SK-N-SH (cell line): ENCODE data around the gene RBBP8NL. TPM values are rescaled to one million over a fixed set of nuclear protein-coding genes. Genes with fewer than 3 reads are reported as not detected.

Experiments used
- CTCF ChIA-PET: fragments of 300-600, 350-600 bp; formaldehyde crosslinking; extraction: SDS; loops from one replicate; lab custom pipeline; 2021; lab: Yijun Ruan, JAX
- POLR2A ChIA-PET: fragments of 350-600 bp; sonication (Branson Sonifier 250); formaldehyde crosslinking; extraction: SDS; loops from one replicate; lab custom pipeline; 2020; ENCODE audit warnings: antibody characterized with exemption, inconsistent platforms; lab: Yijun Ruan, JAX
- DNase-seq: peaks from one replicate; pipeline ENCODE4 v3.0.0; 2012
- H2AFZ ChIP-seq: fragments of 200-600 bp; sonication (generic); 2 replicates; pipeline ENCODE4 v1.8.1; 2016; ENCODE audit warnings: antibody characterized with exemption, mild to moderate bottlenecking, low read depth
- H3F3A ChIP-seq: fragments of 200-600 bp; sonication (generic); replicated peaks from 2 replicates; pipeline ENCODE3; 2016; ENCODE audit warnings: antibody characterized with exemption, mild to moderate bottlenecking; ENCODE audit not compliant: insufficient read depth
- H3K27ac ChIP-seq, 2 experiments: fragments of 200-500 bp in 1 of 2; fragments of 200-600 bp in 1 of 2; sonication (Bioruptor generic) in 1 of 2; sonication (generic), shearing (Covaris generic) in 1 of 2; 2 replicates each; pipeline versions ENCODE4 v1.5.1 to v1.6.1; 2014 to 2016; ENCODE audit warnings: low read depth in 2 of 2, inconsistent platforms in 1 of 2, low read length in 1 of 2, mild to moderate bottlenecking in 1 of 2, mixed read lengths in 1 of 2
- H3K27me3 ChIP-seq: fragments of 200-600 bp; sonication (generic), shearing (Covaris generic); 2 replicates; pipeline ENCODE4 v1.6.1; 2016; ENCODE audit warnings: mixed run types; ENCODE audit not compliant: insufficient read depth
- H3K36me3 ChIP-seq, 2 experiments: fragments of 200-500 bp in 1 of 2; fragments of 200-600 bp in 1 of 2; sonication (Bioruptor generic) in 1 of 2; sonication (generic) in 1 of 2; replicated peaks in 1 of 2; 2 replicates each; pipeline versions ENCODE3 to v1.5.1; 2014 to 2016; ENCODE audit warnings: low read length in 1 of 2, mild to moderate bottlenecking in 1 of 2; ENCODE audit not compliant: insufficient read depth in 2 of 2, control insufficient read depth in 1 of 2
- H3K4me1 ChIP-seq, 2 experiments: fragments of 200-500 bp in 1 of 2; fragments of 200-600 bp in 1 of 2; sonication (Bioruptor generic) in 1 of 2; sonication (generic), shearing (Covaris generic) in 1 of 2; 2 replicates each; pipeline versions ENCODE4 v1.5.1 to v1.6.1; 2014 to 2016; ENCODE audit warnings: low read depth in 1 of 2, low read length in 1 of 2, mixed run types in 1 of 2; ENCODE audit not compliant: insufficient read depth in 2 of 2, control insufficient read depth in 1 of 2
- H3K4me2 ChIP-seq: fragments of 200-600 bp; sonication (generic), shearing (Covaris generic); 2 replicates; pipeline ENCODE4 v1.6.1; 2017; ENCODE audit warnings: mixed run types
- H3K4me3 ChIP-seq, 2 experiments: fragments of 200-500 bp in 1 of 2; fragments of 200-600 bp in 1 of 2; sonication (Bioruptor generic) in 1 of 2; sonication (generic), shearing (Covaris generic) in 1 of 2; 2 replicates each; pipeline versions ENCODE4 v1.5.1 to v1.8.1; 2014 to 2016; ENCODE audit warnings: low read depth in 2 of 2, inconsistent platforms in 1 of 2, low read length in 1 of 2, mild to moderate bottlenecking in 1 of 2, mixed read lengths in 1 of 2, moderate library complexity in 1 of 2
- H3K79me2 ChIP-seq: fragments of 200-600 bp; sonication (generic); 2 replicates; pipeline ENCODE4 v1.8.1; 2017; ENCODE audit warnings: mild to moderate bottlenecking; ENCODE audit not compliant: insufficient read depth
- H3K9ac ChIP-seq: fragments of 200-600 bp; sonication (generic); 2 replicates; pipeline ENCODE4 v1.6.1; 2017; ENCODE audit warnings: mixed run types
- H3K9me2 ChIP-seq: fragments of 200-600 bp; sonication (generic); 2 replicates; pipeline ENCODE4 v1.6.1; 2017; ENCODE audit warnings: mixed run types
- H3K9me3 ChIP-seq: fragments of 200-600 bp; sonication (generic); 2 replicates; pipeline ENCODE4 v1.6.1; 2017; ENCODE audit warnings: mixed run types, mild to moderate bottlenecking, moderate library complexity
- H4K20me1 ChIP-seq: fragments of 200-600 bp; sonication (generic); 2 replicates; pipeline ENCODE4 v1.6.1; 2017; ENCODE audit warnings: mild to moderate bottlenecking, mixed run types; ENCODE audit not compliant: insufficient read depth
- CHD2 ChIP-seq: fragments of 150-350 bp; IDR thresholded peaks from 2 replicates; pipeline ENCODE4 v1.6.1; 2018; ENCODE audit warnings: low read length; ENCODE audit not compliant: partially characterized antibody
- GATA2 ChIP-seq: sonication (generic); formaldehyde crosslinking; IDR thresholded peaks from 2 replicates; pipeline ENCODE4 v1.5.0; 2020; ENCODE audit warnings: mild to moderate bottlenecking, missing genetic modification reagents
- JUND ChIP-seq: IDR thresholded peaks from 2 replicates; pipeline ENCODE4 v1.4.0; 2012
- MXI1 ChIP-seq: IDR thresholded peaks from 2 replicates; pipeline ENCODE4 v1.6.1; 2012; ENCODE audit warnings: mild to moderate bottlenecking, low read depth, low read length, improper control_type of control experiment
- NFIC ChIP-seq: IDR thresholded peaks from 2 replicates; pipeline ENCODE4 v1.4.0; 2012; ENCODE audit warnings: borderline replicate concordance
- NRF1 ChIP-seq: IDR thresholded peaks from 2 replicates; pipeline ENCODE4 v1.6.1; 2012; ENCODE audit warnings: low read depth, mild to moderate bottlenecking, low read length
- RAD21 ChIP-seq: IDR thresholded peaks from 2 replicates; pipeline ENCODE4 v1.6.1; 2012; ENCODE audit warnings: mild to moderate bottlenecking, low read length
- RCOR1 ChIP-seq: fragments of 150-350 bp; IDR thresholded peaks from 2 replicates; pipeline ENCODE4 v1.6.1; 2017; ENCODE audit warnings: antibody characterized with exemption, low read length
- RXRA ChIP-seq: IDR thresholded peaks from 2 replicates; pipeline ENCODE4 v1.4.0; 2012; ENCODE audit warnings: low read depth, mild to moderate bottlenecking, borderline replicate concordance
- TAF1 ChIP-seq: IDR thresholded peaks from 2 replicates; pipeline ENCODE4 v1.6.1; 2012; ENCODE audit warnings: low read depth, mild to moderate bottlenecking, low read length, moderate library complexity, borderline replicate concordance
- TCF12 ChIP-seq: IDR thresholded peaks from 2 replicates; pipeline ENCODE4 v1.4.0; 2012
- YY1 ChIP-seq: IDR thresholded peaks from 2 replicates; pipeline ENCODE4 v1.4.0; 2012; ENCODE audit warnings: low read depth, mild to moderate bottlenecking
- WGBS: methylation state at CpG from one replicate; pipeline ENCODE4 v1.1.6; 2017; ENCODE audit warnings: low lambda C conversion rate; 5-methylcytosine and 5-hydroxymethylcytosine counted together
- polyA plus RNA-seq, 3 experiments: library from polyadenylated mRNA; depleted of rRNA; stranded (reverse); fragments of >200 nt; gene quantifications; 2 replicates each; pipeline ENCODE4 v1.2.3, GENCODE V29; 2012
- TF ChIP-seq, protein P1 (sequence below): fragments of 150-350 bp; IDR thresholded peaks from 2 replicates; pipeline ENCODE4 v1.6.1; 2016; ENCODE audit warnings: mild to moderate bottlenecking, low read depth, low read length
- TF ChIP-seq, protein P2 (sequence below): fragments of 200-600 bp; sonication (generic); IDR thresholded peaks from 2 replicates; pipeline ENCODE4 v1.6.1; 2017; ENCODE audit warnings: antibody characterized with exemption, mild to moderate bottlenecking, moderate library complexity
- TF ChIP-seq, protein P3 (sequence below): IDR thresholded peaks from 2 replicates; pipeline ENCODE4 v1.4.0; 2012; ENCODE audit warnings: low read depth, borderline replicate concordance

RBBP8NL gene
- polyA plus RNA-seq, 1 of the 3 experiments (the other 2 are of a cell fraction), result not detected

DNA sequence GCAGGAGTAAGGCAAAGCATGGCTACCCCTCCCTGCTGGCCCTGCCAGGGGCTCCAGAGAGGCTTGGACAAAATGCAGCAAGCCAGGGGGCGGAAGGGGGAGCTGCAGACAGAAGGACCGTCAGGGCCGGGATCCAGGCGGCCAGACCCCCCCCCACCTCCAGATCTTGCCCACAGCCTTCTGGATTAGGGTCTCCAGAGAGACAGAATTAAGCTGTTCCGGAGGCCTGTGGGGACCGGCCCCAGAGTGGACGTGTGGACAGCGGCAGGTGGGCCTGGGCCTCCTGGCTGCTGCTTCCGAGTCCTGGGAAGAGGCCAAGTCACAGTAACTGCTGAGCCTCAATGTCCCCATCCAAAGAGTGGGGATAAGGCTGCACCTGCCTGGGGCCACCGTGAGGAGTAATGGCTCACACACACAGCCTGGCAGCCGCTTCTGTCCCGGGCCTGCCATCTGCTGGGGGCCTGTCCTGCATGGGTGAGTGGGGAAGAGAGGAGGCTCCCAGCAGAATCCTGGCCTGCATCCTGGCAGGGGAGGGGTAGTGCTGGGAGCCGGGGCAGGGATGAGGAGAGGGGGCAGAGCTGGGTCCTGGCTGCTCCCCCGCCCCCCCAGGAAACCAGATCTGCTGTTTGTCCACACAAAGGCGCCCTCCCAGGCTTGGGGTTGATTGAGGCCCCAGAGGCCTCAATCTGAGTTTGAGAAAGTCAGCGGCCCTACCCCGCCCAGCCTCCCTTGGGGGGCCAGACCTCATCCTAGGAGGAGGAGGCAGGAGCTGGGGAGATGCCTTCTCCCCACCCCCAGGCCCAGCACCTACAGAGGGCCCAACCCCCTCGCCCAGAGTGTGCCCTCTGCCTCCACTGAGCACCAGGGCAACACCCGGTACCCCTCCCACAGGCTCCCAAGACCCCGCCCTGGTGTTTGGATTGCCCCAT is 64.1 kb downstream of the RBBP8NL start:
- H3K4me2 ChIP-seq, result no peak overlapping the region
- WGBS, result 84% methylated on average over 5 of the region's 20 CpGs
- no peak overlapping the region for H3K4me3 ChIP-seq
- H3K9me3 ChIP-seq, result no peaks in the 10 kb centered on the region
- H2AFZ ChIP-seq, result no peak overlapping the region
- H3K9ac ChIP-seq, result no peak overlapping the region
- H3K79me2 ChIP-seq, result peaks cover 28% of the 10 kb centered on the region
- DNase-seq, result peak; percentile 60
- H3K4me1 ChIP-seq, result peaks cover 9 to 74% of the 10 kb centered on the region in 2 experiments; a peak in 3 of 4 replicates
- 0 out of 2 replicates have a peak, but pooled peaks have one; percentile 6 for TF ChIP-seq RAD21
- no peak for TF ChIP-seq NRF1
- TF ChIP-seq RCOR1, result no peak
- peaks cover 3% of the 10 kb centered on the region for H3F3A ChIP-seq
- peaks cover 24% of the 10 kb centered on the region for H4K20me1 ChIP-seq
- peak overlapping the region in 1 of 2 experiments; percentile 40; a peak in 1 of 4 replicates for H3K27ac ChIP-seq
- no peaks in the 10 kb centered on the region for H3K9me2 ChIP-seq
- CTCF ChIA-PET, result interaction anchor here (1.0 to 12.0 kb wide), 4 partner anchors 7 to 60 kb away, joined by 4 to 127 read pairs (median 10); no protein-coding TSS in a partner anchor
- POLR2A ChIA-PET, result interaction anchor here (1.9 kb wide), 1 partner anchor 24 kb away, joined by 9 read pairs; the partner anchor contains the start of gene RPS21
- peaks cover 0 to 7% of the 10 kb centered on the region in 2 experiments for H3K36me3 ChIP-seq
- no peaks in the 10 kb centered on the region for H3K27me3 ChIP-seq

DNA sequence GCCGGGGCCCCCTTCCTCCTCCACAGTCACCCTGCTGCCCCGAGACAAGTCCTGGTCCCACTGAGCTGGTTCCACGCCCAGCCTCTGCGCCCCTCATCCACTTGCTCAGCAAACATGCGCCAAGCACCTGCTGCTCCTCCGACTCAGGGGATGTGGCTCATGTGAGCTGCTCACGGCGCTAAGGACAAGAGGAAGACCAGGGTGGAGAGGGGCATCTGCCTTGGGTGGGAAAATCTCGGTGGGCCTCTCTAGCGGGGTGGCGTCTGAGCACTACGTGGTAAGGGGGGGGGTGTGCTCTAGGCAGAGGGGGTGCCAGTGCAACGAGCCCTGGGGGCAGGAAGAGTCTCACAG is 64.8 kb downstream of the RBBP8NL start:
- H3K79me2 ChIP-seq, result peaks cover 28% of the 10 kb centered on the region
- H3K9ac ChIP-seq, result no peak overlapping the region
- no peaks in the 10 kb centered on the region for H3K27me3 ChIP-seq
- H3K4me1 ChIP-seq, result peaks cover 5 to 74% of the 10 kb centered on the region in 2 experiments; a peak in 3 of 4 replicates
- peaks cover 0 to 7% of the 10 kb centered on the region in 2 experiments for H3K36me3 ChIP-seq
- no peak for TF ChIP-seq TCF12
- no peak for TF ChIP-seq CHD2
- TF ChIP-seq MXI1, result no peak
- no peak for TF ChIP-seq NRF1
- no peak for TF ChIP-seq GATA2 (CRISPR knock-in tag)
- no peak for TF ChIP-seq YY1
- no peak for TF ChIP-seq RAD21
- TF ChIP-seq, protein P1, sequence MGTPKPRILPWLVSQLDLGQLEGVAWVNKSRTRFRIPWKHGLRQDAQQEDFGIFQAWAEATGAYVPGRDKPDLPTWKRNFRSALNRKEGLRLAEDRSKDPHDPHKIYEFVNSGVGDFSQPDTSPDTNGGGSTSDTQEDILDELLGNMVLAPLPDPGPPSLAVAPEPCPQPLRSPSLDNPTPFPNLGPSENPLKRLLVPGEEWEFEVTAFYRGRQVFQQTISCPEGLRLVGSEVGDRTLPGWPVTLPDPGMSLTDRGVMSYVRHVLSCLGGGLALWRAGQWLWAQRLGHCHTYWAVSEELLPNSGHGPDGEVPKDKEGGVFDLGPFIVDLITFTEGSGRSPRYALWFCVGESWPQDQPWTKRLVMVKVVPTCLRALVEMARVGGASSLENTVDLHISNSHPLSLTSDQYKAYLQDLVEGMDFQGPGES, result no peak
- no peak for TF ChIP-seq RXRA
- TF ChIP-seq TAF1, result no peak
- TF ChIP-seq, protein P2, sequence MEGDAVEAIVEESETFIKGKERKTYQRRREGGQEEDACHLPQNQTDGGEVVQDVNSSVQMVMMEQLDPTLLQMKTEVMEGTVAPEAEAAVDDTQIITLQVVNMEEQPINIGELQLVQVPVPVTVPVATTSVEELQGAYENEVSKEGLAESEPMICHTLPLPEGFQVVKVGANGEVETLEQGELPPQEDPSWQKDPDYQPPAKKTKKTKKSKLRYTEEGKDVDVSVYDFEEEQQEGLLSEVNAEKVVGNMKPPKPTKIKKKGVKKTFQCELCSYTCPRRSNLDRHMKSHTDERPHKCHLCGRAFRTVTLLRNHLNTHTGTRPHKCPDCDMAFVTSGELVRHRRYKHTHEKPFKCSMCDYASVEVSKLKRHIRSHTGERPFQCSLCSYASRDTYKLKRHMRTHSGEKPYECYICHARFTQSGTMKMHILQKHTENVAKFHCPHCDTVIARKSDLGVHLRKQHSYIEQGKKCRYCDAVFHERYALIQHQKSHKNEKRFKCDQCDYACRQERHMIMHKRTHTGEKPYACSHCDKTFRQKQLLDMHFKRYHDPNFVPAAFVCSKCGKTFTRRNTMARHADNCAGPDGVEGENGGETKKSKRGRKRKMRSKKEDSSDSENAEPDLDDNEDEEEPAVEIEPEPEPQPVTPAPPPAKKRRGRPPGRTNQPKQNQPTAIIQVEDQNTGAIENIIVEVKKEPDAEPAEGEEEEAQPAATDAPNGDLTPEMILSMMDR, result no peak
- TF ChIP-seq JUND, result no peak
- no peak for TF ChIP-seq NFIC
- TF ChIP-seq, protein P3, sequence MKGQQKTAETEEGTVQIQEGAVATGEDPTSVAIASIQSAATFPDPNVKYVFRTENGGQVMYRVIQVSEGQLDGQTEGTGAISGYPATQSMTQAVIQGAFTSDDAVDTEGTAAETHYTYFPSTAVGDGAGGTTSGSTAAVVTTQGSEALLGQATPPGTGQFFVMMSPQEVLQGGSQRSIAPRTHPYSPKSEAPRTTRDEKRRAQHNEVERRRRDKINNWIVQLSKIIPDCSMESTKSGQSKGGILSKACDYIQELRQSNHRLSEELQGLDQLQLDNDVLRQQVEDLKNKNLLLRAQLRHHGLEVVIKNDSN, result no peak
- TF ChIP-seq, all 33 proteins: peak for 0
- Histone ChIP-seq H2AFZ (no peak overlapping the region), H3F3A (peaks cover 3% of the 10 kb centered on the region), H3K4me3 (no peak overlapping the region), H3K9me3 (no peaks in the 10 kb centered on the region), H3K4me2 (no peak overlapping the region), H3K9me2 (no peaks in the 10 kb centered on the region), H3K27ac (no peak overlapping the region; a peak in 1 of 4 replicates), H4K20me1 (peaks cover 31% of the 10 kb centered on the region)
- DNase-seq, result no peak
- WGBS, result 85% methylated on average over 11 of the region's 13 CpGs
- CTCF ChIA-PET, result interaction anchor here (12.0 kb wide), 1 partner anchor 18 kb away, joined by 127 read pairs; no protein-coding TSS in a partner anchor
- POLR2A ChIA-PET, result no interaction called here
